Measurements from ENCODE around the gene DCUN1D1. TPM values are rescaled to one million over a fixed set of nuclear protein-coding genes. Genes with fewer than 3 reads are reported as not detected.
A peak's percentile ranks its signal among the peaks of the same experiment; 100 is the strongest.

Gene DCUN1D1
- total RNA-seq, 1 donor from 2014 or later: 25.5 TPM

DNA sequence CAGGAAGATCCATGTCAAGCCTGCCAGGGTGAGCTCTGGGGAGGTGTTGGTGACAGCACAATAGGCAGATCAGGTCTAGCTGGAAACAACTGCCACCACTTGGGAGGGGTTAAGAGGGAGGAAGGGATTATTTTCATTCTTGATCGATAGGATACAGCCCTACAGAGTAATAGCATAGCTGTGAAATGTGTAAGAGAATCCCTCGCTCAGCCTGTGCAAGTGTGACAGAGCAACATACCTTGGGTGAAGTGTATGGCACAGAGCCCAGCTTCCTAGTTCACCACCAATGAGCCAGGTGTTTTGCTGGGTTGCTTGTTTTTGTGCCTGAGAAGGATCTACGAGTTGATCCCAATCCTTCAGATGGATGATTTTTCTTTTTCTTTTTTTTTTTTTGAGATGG is 9.2 kb upstream of the DCUN1D1 start:
- no peak overlapping the region for H3K4me3 ChIP-seq
- intact Hi-C loops (cut with DNase I): no loop called here
- DNase-seq (ENCODE audit: extremely low spot score in 2 of 2): no peak
- no peak for TF ChIP-seq POLR2AphosphoS5 (IDR thresholded peaks at IDR 0.05; ENCODE audit: insufficient read depth in 1 of 2, low read depth in 1 of 2)
- no peak for TF ChIP-seq POLR2A (IDR thresholded peaks at IDR 0.05)
- TF ChIP-seq, protein P1, sequence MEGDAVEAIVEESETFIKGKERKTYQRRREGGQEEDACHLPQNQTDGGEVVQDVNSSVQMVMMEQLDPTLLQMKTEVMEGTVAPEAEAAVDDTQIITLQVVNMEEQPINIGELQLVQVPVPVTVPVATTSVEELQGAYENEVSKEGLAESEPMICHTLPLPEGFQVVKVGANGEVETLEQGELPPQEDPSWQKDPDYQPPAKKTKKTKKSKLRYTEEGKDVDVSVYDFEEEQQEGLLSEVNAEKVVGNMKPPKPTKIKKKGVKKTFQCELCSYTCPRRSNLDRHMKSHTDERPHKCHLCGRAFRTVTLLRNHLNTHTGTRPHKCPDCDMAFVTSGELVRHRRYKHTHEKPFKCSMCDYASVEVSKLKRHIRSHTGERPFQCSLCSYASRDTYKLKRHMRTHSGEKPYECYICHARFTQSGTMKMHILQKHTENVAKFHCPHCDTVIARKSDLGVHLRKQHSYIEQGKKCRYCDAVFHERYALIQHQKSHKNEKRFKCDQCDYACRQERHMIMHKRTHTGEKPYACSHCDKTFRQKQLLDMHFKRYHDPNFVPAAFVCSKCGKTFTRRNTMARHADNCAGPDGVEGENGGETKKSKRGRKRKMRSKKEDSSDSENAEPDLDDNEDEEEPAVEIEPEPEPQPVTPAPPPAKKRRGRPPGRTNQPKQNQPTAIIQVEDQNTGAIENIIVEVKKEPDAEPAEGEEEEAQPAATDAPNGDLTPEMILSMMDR (IDR thresholded peaks at IDR 0.05): no peak
- H3K27me3 ChIP-seq: no peaks in the 10 kb centered on the region
- no peak overlapping the region for H3K27ac ChIP-seq
- H3K36me3 ChIP-seq: no peaks in the 10 kb centered on the region
- no peaks in the 10 kb centered on the region for H3K4me1 ChIP-seq
- no peaks in the 10 kb centered on the region for H3K9me3 ChIP-seq

DNA sequence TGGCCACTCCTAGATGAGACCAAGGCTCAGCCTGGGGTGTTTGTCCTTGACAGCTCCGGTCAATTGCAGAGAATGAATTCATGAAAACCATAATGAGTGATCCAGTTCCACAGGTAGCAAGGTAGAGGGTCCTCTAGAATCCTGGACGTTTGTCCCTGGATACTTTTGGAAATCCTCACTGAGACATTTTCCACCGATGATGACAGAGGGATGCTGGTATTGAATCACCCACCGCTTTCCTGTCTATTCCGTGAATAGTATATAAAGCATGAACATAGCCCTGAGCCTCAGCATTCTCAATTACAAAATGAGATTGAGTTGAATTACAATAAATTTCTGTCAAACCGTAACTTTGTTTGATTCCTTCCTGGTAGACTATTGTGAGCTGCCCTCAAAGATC is 5.7 kb upstream of the DCUN1D1 start:
- DNase-seq (ENCODE audit: extremely low spot score in 2 of 2): no peak
- H3K4me3 ChIP-seq: no peak overlapping the region

DNA sequence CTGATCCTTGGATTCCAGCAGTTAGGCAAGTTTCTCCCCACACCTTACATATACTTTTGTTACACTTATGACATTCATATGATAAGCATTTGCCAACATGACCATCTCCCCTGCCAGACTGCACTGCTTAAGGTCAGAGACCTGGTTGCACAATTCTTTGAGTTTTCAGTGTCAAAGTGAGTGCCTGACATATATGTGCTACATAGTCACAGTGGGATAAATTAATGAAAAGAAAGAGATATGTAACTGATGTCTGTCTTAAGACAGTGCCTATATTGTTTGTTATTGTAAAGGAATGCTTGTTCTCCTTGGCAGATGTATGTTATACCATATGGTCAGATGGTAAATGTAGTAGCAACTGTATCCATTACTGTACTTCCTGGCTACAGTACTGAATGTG is 3.5 kb upstream of the DCUN1D1 start:
- Histone ChIP-seq H3K27ac (no peak overlapping the region), H3K27me3 (no peaks in the 10 kb centered on the region), H3K4me1 (peaks cover 7% of the 10 kb centered on the region), H3K4me3 (no peak overlapping the region), H3K36me3 (no peaks in the 10 kb centered on the region), H3K9me3 (no peaks in the 10 kb centered on the region)
- intact Hi-C loops (cut with DNase I): no loop called here
- TF ChIP-seq POLR2A (IDR thresholded peaks at IDR 0.05): no peak
- TF ChIP-seq, protein P1 (IDR thresholded peaks at IDR 0.05): no peak
- TF ChIP-seq POLR2AphosphoS5 (IDR thresholded peaks at IDR 0.05; ENCODE audit: insufficient read depth in 1 of 2, low read depth in 1 of 2): no peak
- DNase-seq (ENCODE audit: extremely low spot score in 2 of 2): no peak

More for the DNA sequence above, 5.7 kb upstream of the DCUN1D1 start:
- no peaks in the 10 kb centered on the region for H3K27me3 ChIP-seq
- no peak overlapping the region for H3K27ac ChIP-seq
- H3K4me1 ChIP-seq: no peaks in the 10 kb centered on the region
- intact Hi-C loops (cut with DNase I): no loop called here
- no peaks in the 10 kb centered on the region for H3K36me3 ChIP-seq
- TF ChIP-seq POLR2A (IDR thresholded peaks at IDR 0.05) (no peak), POLR2AphosphoS5 (IDR thresholded peaks at IDR 0.05; ENCODE audit: insufficient read depth in 1 of 2, low read depth in 1 of 2) (no peak)
- TF ChIP-seq, protein P1 (IDR thresholded peaks at IDR 0.05): no peak
- no peaks in the 10 kb centered on the region for H3K9me3 ChIP-seq

DNA sequence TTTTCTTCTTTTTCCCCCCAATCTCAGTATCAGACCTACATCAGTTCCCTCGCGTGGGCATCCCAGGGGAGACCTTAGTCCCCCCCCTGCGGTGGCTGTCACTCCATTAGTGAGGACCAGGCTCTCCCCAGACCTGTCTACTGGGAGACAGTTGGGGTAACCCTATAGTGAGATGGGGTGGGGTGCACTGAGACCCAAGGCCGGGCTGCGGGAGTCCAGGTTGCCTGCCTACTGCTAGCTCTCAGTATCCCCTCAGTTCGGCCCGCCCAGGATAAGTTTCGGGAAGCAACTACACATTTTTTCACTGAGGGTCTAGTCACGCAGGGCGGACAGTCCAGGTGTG is 671 bp upstream of the DCUN1D1 start:
- Histone ChIP-seq H3K4me1 (peaks cover 29% of the 10 kb centered on the region), H3K9me3 (no peaks in the 10 kb centered on the region), H3K36me3 (no peaks in the 10 kb centered on the region), H3K27ac (peak overlapping the region; percentile 90), H3K27me3 (no peaks in the 10 kb centered on the region), H3K4me3 (peak overlapping the region; percentile 96 to 99)
- intact Hi-C loops (cut with DNase I): no loop called here
- no peak for DNase-seq (ENCODE audit: extremely low spot score in 2 of 2)
- TF ChIP-seq, protein P1 (IDR thresholded peaks at IDR 0.05): no peak
- TF ChIP-seq POLR2AphosphoS5 (IDR thresholded peaks at IDR 0.05; ENCODE audit: insufficient read depth in 1 of 2, low read depth in 1 of 2): no peak
- TF ChIP-seq POLR2A (IDR thresholded peaks at IDR 0.05): no peak

DNA sequence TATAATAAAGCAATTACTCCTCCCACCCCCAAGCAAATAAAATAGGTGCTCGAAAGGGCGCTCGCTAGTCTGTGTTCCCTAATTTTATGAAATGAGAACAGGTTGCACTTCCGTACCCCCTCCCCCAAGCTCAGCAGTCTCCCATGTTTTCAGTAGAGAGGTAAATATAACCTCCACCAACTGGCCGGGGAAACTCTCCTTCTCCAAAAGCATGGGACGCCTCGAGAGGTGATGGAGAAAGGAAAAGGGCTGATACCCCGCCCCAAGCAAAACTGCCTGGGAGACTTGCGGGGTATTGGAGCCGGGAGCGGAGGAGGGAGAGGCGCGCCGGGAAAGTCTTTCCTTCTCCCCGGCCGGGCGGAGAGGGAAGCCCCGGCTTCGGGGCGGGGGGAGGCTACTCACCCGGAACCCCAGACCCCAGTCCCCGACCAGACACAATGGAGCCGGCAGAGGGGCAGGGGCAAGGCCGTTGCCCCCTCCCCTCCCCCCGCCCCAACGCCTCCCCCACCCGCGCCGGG is 605 bp downstream of the DCUN1D1 start:
- no peaks in the 10 kb centered on the region for H3K27me3 ChIP-seq
- TF ChIP-seq, protein P1 (IDR thresholded peaks at IDR 0.05): no peak
- TF ChIP-seq POLR2AphosphoS5 (IDR thresholded peaks at IDR 0.05; ENCODE audit: insufficient read depth in 1 of 2, low read depth in 1 of 2) (peak in 1 of 2 donors; percentile 2), POLR2A (IDR thresholded peaks at IDR 0.05) (no peak)
- peaks cover 29% of the 10 kb centered on the region for H3K4me1 ChIP-seq
- H3K27ac ChIP-seq: peak overlapping the region; percentile 90
- H3K9me3 ChIP-seq: no peaks in the 10 kb centered on the region
- intact Hi-C loops (cut with DNase I): no loop called here
- no peak for DNase-seq (ENCODE audit: extremely low spot score in 2 of 2)
- peak overlapping the region; percentile 96 to 99 for H3K4me3 ChIP-seq
- H3K36me3 ChIP-seq: no peaks in the 10 kb centered on the region
